GM21381 (cell line): ENCODE results near the gene KRT78.

ENCODE experiments used
- ATAC-seq: cut with Tn5 transposase; IDR thresholded peaks from one replicate; pipeline ENCODE4 v1.9.1; 2021; ENCODE audit warnings: mild to moderate bottlenecking, moderate library complexity; ENCODE audit not compliant: unreplicated experiment

The KRT78 gene

GRCh38 chr12:52813203-52813819 is 35.5 kb downstream of the KRT78 start:
- ATAC-seq, result no peak

GRCh38 chr12:52812749-52813148 is 36.0 kb downstream of the KRT78 start:
- no peak for ATAC-seq

GRCh38 chr12:52812073-52812400 is 36.8 kb downstream of the KRT78 start:
- no peak for ATAC-seq

- no peak for ATAC-seq
Measured at GRCh38 chr12:52811191-52812072, 37.4 kb downstream of the KRT78 start.

- no peak for ATAC-seq
Measured at GRCh38 chr12:52810554-52810953, 38.2 kb downstream of the KRT78 start.

GRCh38 chr12:52809166-52809565 is 39.6 kb downstream of the KRT78 start:
- no peak for ATAC-seq

- ATAC-seq, result no peak
Measured at GRCh38 chr12:52808573-52809160, 40.1 kb downstream of the KRT78 start.

- ATAC-seq, result no peak
Measured at GRCh38 chr12:52807544-52808470, 41.0 kb downstream of the KRT78 start.

GRCh38 chr12:52806821-52807543 is 41.8 kb downstream of the KRT78 start:
- no peak for ATAC-seq

- ATAC-seq, result no peak
Measured at GRCh38 chr12:52806169-52806811, 42.5 kb downstream of the KRT78 start.

GRCh38 chr12:52805739-52806138 is 43.1 kb downstream of the KRT78 start:
- ATAC-seq, result no peak

- no peak for ATAC-seq
Measured at GRCh38 chr12:52805000-52805399, 43.8 kb downstream of the KRT78 start.

- ATAC-seq, result no peak
Measured at GRCh38 chr12:52802442-52802841, 46.4 kb downstream of the KRT78 start.

GRCh38 chr12:52801773-52802172 is 47.0 kb downstream of the KRT78 start:
- ATAC-seq, result no peak

- ATAC-seq, result no peak
Measured at GRCh38 chr12:52800259-52800917, 48.4 kb downstream of the KRT78 start.

GRCh38 chr12:52799505-52800211 is 49.1 kb downstream of the KRT78 start:
- no peak for ATAC-seq

- ATAC-seq, result no peak
Measured at GRCh38 chr12:52798671-52799504, 49.9 kb downstream of the KRT78 start.
